Measurements from ENCODE around the gene LRRK1.

The LRRK1 gene

DNA sequence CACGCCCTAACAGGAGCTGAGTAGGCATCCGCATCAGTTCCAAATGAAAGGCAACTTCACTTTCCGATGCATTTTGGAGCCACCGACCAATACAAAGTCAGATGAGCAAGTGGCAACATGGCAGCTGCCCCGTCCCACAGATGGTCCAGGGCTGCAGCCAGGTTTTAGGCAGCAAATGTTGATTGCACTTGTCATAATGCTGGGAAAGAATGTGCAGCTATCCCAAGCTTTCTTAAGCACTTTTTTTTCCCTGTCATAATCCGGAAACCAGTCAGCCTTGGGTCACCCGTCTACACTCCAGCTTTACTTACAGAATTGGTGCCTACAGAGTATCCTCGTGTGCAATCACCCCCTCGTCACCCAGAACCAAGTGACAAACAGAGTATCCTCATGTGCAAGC lies 185.0 kb downstream of the LRRK1 start:
- H3K36me3 ChIP-seq (ENCODE audit: control insufficient read depth, low read length) = no peaks in the 10 kb centered on the region
- H3K9me2 ChIP-seq (replicated peaks; ENCODE audit: control insufficient read depth, low read length) = no peaks in the 10 kb centered on the region
- H3K4me3 ChIP-seq (ENCODE audit: low read length) = no peak overlapping the region
- H3K27ac ChIP-seq (ENCODE audit: low read depth, low read length) = no peak overlapping the region
- no peak overlapping the region for H3K4me2 ChIP-seq (ENCODE audit: low read length)
- H3K9me3 ChIP-seq (ENCODE audit: control insufficient read depth, insufficient read depth, low read length) = peaks cover 8% of the 10 kb centered on the region; the same call in 1 of the 2 replicates
- no peaks in the 10 kb centered on the region for H3K27me3 ChIP-seq (ENCODE audit: control insufficient read depth, low read length)
- no peaks in the 10 kb centered on the region for H3K79me2 ChIP-seq (ENCODE audit: control insufficient read depth, low read length)
- H3K4me1 ChIP-seq (ENCODE audit: control insufficient read depth, low read length) = no peaks in the 10 kb centered on the region
- no peaks in the 10 kb centered on the region for H3F3A ChIP-seq (ENCODE audit: control insufficient read depth, insufficient read depth)
- TF ChIP-seq, protein P1, sequence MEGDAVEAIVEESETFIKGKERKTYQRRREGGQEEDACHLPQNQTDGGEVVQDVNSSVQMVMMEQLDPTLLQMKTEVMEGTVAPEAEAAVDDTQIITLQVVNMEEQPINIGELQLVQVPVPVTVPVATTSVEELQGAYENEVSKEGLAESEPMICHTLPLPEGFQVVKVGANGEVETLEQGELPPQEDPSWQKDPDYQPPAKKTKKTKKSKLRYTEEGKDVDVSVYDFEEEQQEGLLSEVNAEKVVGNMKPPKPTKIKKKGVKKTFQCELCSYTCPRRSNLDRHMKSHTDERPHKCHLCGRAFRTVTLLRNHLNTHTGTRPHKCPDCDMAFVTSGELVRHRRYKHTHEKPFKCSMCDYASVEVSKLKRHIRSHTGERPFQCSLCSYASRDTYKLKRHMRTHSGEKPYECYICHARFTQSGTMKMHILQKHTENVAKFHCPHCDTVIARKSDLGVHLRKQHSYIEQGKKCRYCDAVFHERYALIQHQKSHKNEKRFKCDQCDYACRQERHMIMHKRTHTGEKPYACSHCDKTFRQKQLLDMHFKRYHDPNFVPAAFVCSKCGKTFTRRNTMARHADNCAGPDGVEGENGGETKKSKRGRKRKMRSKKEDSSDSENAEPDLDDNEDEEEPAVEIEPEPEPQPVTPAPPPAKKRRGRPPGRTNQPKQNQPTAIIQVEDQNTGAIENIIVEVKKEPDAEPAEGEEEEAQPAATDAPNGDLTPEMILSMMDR (IDR thresholded peaks at IDR 0.05; ENCODE audit: low read depth, low read length, poor library complexity, severe bottlenecking) = no peak
- no peak for TF ChIP-seq EZH2phosphoT487 (IDR thresholded peaks at IDR 0.05; ENCODE audit: borderline replicate concordance, low read length)
- no peaks in the 10 kb centered on the region for H4K20me1 ChIP-seq (ENCODE audit: control insufficient read depth, insufficient read depth, low read depth, low read length)

DNA sequence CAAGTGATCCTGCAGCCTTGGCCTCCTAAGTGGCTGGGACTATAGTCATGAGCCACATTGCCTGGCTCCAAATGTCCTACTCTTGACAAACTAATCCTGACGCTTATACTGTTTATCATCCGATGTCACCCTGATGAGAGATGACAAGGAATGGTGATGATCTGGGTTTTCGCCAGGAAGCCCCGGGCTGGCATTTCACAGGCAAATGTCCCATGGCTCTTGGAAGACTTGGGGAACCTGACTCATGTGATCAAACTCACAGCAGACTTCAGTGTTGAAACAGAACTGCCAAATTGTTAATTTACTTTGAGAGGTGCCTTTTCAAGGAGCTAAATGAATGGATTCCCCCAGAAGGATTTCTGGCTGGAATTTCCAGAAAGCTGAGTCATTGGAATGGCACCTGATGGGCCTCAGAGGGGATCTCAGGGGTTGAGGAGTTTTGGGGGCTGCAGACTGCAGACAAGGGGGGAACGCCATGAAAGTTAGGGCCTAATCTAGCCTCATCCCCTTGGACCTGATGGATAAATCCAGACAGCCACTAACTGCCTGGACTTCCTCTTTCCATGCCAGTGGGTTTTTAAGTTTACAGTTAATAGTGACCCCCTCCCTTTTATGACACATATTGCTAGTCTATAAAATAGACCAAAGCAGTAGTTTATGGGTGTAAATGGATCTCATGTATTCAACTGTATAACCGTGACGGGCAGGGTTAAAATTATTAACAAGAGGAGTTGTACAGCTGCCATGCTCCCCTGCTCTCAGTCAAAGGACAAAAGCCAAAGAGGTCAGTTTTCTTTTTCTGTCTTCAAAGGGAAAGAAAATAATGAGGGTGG lies 186.1 kb downstream of the LRRK1 start:
- Histone ChIP-seq H3F3A (ENCODE audit: control insufficient read depth, insufficient read depth) (no peaks in the 10 kb centered on the region), H3K27ac (ENCODE audit: low read depth, low read length) (no peak overlapping the region), H4K20me1 (ENCODE audit: control insufficient read depth, insufficient read depth, low read depth, low read length) (no peaks in the 10 kb centered on the region), H3K9me2 (replicated peaks; ENCODE audit: control insufficient read depth, low read length) (no peaks in the 10 kb centered on the region), H3K79me2 (ENCODE audit: control insufficient read depth, low read length) (no peaks in the 10 kb centered on the region), H3K27me3 (ENCODE audit: control insufficient read depth, low read length) (no peaks in the 10 kb centered on the region), H3K4me1 (ENCODE audit: control insufficient read depth, low read length) (no peaks in the 10 kb centered on the region), H3K4me3 (ENCODE audit: low read length) (no peak overlapping the region), H3K4me2 (ENCODE audit: low read length) (no peak overlapping the region), H3K9me3 (ENCODE audit: control insufficient read depth, insufficient read depth, low read length) (peaks cover 8% of the 10 kb centered on the region; the same call in 1 of the 2 replicates), H3K36me3 (ENCODE audit: control insufficient read depth, low read length) (no peaks in the 10 kb centered on the region)
- no peak for TF ChIP-seq EZH2phosphoT487 (IDR thresholded peaks at IDR 0.05; ENCODE audit: borderline replicate concordance, low read length)
- TF ChIP-seq, protein P1 (IDR thresholded peaks at IDR 0.05; ENCODE audit: low read depth, low read length, poor library complexity, severe bottlenecking) = no peak

DNA sequence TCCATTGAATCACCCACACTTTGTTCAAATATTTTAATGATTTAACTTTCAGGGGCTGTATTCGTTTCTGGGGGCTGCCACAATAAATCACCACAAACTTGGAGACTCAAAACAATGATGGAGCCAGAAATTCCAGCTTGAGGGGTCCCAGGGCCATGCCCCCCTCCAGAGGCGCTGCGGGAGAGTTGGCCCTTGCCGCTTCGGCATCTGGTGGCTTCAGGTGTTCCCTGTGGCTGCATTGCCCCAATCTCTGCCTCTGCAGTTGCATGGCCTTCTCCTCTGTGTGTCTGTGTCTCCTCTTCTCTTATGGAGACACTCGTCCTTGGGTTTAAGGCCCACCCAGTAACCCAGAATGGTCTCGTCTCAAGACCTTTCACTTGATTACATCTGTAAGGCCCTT lies 187.9 kb downstream of the LRRK1 start:
- Histone ChIP-seq H3K27ac (ENCODE audit: low read depth, low read length) (no peak overlapping the region), H3K4me3 (ENCODE audit: low read length) (no peak overlapping the region), H3K27me3 (ENCODE audit: control insufficient read depth, low read length) (no peaks in the 10 kb centered on the region), H3K79me2 (ENCODE audit: control insufficient read depth, low read length) (no peaks in the 10 kb centered on the region), H3K9me2 (replicated peaks; ENCODE audit: control insufficient read depth, low read length) (no peaks in the 10 kb centered on the region), H3K9me3 (ENCODE audit: control insufficient read depth, insufficient read depth, low read length) (no peaks in the 10 kb centered on the region), H3K4me1 (ENCODE audit: control insufficient read depth, low read length) (no peaks in the 10 kb centered on the region), H3K4me2 (ENCODE audit: low read length) (no peak overlapping the region), H4K20me1 (ENCODE audit: control insufficient read depth, insufficient read depth, low read depth, low read length) (no peaks in the 10 kb centered on the region), H3K36me3 (ENCODE audit: control insufficient read depth, low read length) (no peaks in the 10 kb centered on the region), H3F3A (ENCODE audit: control insufficient read depth, insufficient read depth) (no peaks in the 10 kb centered on the region)
- TF ChIP-seq EZH2phosphoT487 (IDR thresholded peaks at IDR 0.05; ENCODE audit: borderline replicate concordance, low read length) = no peak
- TF ChIP-seq, protein P1 (IDR thresholded peaks at IDR 0.05; ENCODE audit: low read depth, low read length, poor library complexity, severe bottlenecking) = no peak

Measured in DOHH2 (cell line).